ENCODE results near the gene HVCN1. TPM values are rescaled to one million over a fixed set of nuclear protein-coding genes. Genes with fewer than 3 reads are reported as not detected.

HVCN1 gene
- total and polyA plus RNA-seq, 2 of the 13 experiments (the other 11 are each of a cell fraction or from before 2014, with no cell fraction given), result 0.49 to 1.3 TPM

DNA sequence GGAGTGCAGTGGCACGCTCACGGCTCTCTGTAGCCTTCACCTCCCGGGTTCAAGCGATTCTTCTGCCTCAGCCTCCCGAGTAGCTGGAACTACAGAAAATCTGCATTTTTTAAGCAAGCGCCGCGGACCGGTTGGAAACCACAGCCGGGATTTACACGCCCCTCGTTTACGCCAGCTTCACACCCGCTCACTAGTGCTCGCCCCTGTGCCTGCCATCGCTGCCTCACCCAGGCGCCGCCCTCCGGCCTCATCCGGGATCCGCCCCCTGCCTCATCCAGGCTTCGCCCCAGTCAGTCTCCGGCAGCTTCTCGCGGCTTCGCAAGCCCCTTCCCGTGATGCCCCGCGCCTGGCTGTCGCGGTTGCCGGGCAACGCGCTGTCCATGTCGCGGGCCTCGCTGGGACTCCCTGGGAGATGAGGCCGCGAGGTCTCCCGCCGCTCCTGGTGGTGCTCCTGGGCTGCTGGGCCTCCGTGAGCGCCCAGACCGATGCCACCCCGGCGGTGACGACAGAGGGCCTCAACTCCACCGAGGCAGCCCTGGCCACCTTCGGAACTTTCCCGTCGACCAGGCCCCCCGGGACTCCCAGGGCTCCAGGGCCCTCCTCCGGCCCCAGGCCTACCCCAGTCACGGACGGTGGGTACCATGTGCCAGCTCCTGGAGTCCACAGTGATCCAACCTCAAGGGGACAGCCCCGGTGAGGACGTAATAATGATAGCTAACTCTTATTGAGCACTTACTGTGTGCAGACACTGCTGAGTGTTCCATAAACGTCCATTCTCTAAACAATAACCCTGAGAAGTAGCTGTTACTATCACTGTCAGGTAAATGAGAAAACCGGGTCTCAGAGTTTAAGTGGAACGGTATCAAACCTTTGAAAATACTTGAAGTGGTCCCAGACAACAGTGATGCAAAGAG is 74.9 kb downstream of the HVCN1 start, which contains the start of gene TCTN1 (continued):
- TF ChIP-seq, protein P1, sequence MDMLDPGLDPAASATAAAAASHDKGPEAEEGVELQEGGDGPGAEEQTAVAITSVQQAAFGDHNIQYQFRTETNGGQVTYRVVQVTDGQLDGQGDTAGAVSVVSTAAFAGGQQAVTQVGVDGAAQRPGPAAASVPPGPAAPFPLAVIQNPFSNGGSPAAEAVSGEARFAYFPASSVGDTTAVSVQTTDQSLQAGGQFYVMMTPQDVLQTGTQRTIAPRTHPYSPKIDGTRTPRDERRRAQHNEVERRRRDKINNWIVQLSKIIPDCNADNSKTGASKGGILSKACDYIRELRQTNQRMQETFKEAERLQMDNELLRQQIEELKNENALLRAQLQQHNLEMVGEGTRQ (IDR thresholded peaks at IDR 0.05; ENCODE audit: low read depth, low read length), result no peak
- TF ChIP-seq, protein P1 (CRISPR knock-in tag; IDR thresholded peaks at IDR 0.05; ENCODE audit: borderline replicate concordance), result peak; percentile 33; the same call in 1 of the 2 replicates
- TF ChIP-seq NFYC (CRISPR knock-in tag; IDR thresholded peaks at IDR 0.05) (0 out of 2 replicates have a peak, but pooled peaks have one; percentile 38), ZNF329 (CRISPR knock-in tag; IDR thresholded peaks at IDR 0.05; ENCODE audit: low read depth) (no peak), ZNF850 (CRISPR knock-in tag; conservative IDR thresholded peaks at IDR 0.05) (no peak), ZBTB1 (CRISPR knock-in tag; IDR thresholded peaks at IDR 0.05; ENCODE audit: borderline replicate concordance) (no peak), MXI1 (IDR thresholded peaks at IDR 0.05; ENCODE audit: borderline replicate concordance, low read depth, low read length) (peak; percentile 97), HOXA5 (CRISPR knock-in tag; IDR thresholded peaks at IDR 0.05) (0 out of 2 replicates have a peak, but pooled peaks have one; percentile 52), RFX3 (CRISPR knock-in tag; IDR thresholded peaks at IDR 0.05) (peak; percentile 90), GTF2F1 (IDR thresholded peaks at IDR 0.05; ENCODE audit: low read length) (no peak), PHB2 (IDR thresholded peaks at IDR 0.05; ENCODE audit: partially characterized antibody) (no peak), MEIS1 (CRISPR knock-in tag; IDR thresholded peaks at IDR 0.05; ENCODE audit: borderline replicate concordance) (peak; percentile 87; the same call in 1 of the 2 replicates), PAWR (CRISPR knock-in tag; IDR thresholded peaks at IDR 0.05; ENCODE audit: borderline replicate concordance) (no peak), ZNF747 (CRISPR knock-in tag; IDR thresholded peaks at IDR 0.05; ENCODE audit: borderline replicate concordance) (no peak), KLF11 (CRISPR knock-in tag; IDR thresholded peaks at IDR 0.05) (peak; percentile 49), THRA (CRISPR knock-in tag; IDR thresholded peaks at IDR 0.05; ENCODE audit: borderline replicate concordance) (no peak; the same call in 1 of the 2 replicates), FLYWCH1 (CRISPR knock-in tag; IDR thresholded peaks at IDR 0.05) (no peak), SIN3B (IDR thresholded peaks at IDR 0.05; ENCODE audit: low read length) (no peak), MAZ (IDR thresholded peaks at IDR 0.05; ENCODE audit: borderline replicate concordance, low read depth, low read length) (no peak), MAZ (CRISPR knock-in tag; IDR thresholded peaks at IDR 0.05; ENCODE audit: low read depth) (no peak; the same call in none of the 2 replicates), PAX8 (CRISPR knock-in tag; IDR thresholded peaks at IDR 0.05; ENCODE audit: borderline replicate concordance) (peak; percentile 85; the same call in 1 of the 2 replicates), ARNTL (CRISPR knock-in tag; IDR thresholded peaks at IDR 0.05) (0 out of 2 replicates have a peak, but pooled peaks have one; percentile 50), ZNF121 (CRISPR knock-in tag; IDR thresholded peaks at IDR 0.05) (peak; percentile 35), PHF21A (CRISPR knock-in tag; IDR thresholded peaks at IDR 0.05) (no peak), NCOA5 (CRISPR knock-in tag; IDR thresholded peaks at IDR 0.05) (no peak), ZNF138 (CRISPR knock-in tag; IDR thresholded peaks at IDR 0.05; ENCODE audit: low read depth) (no peak), CREB1 (IDR thresholded peaks at IDR 0.05) (no peak), CREB1 (CRISPR knock-in tag; IDR thresholded peaks at IDR 0.05) (no peak)
